ENCODE data around the gene IFNK.

- TF ChIP-seq EZH2 (IDR thresholded peaks at IDR 0.05; ENCODE audit: low read length, unreplicated experiment) = no peak
- no peak for TF ChIP-seq CTCF (conservative IDR thresholded peaks at IDR 0.05; ENCODE audit: low read depth, low read length)
These were observed 13.3 kb upstream of the IFNK start for GRCh38 chr9:27510780-27511179.

All from PC-3 (cell line).